CD4-positive, alpha-beta T cell treated with Interleukin-17A for 1 hour (primary cell): ENCODE data around the gene PHYHD1.

Source experiments
- DNase-seq: peaks from one replicate; pipeline ENCODE4 v3.0.0-alpha.2; 2020

PHYHD1 gene

GRCh38 chr9:128920381-128921058 lies at the start of gene PHYHD1:
PHYHD1 (plus strand) TSS chr9:128920982; CDS start chr9:128922324, 1,342 bp downstream.
- DNase-seq: no peak

- no peak for DNase-seq
Observed at GRCh38 chr9:128877852-128878251, 42.9 kb upstream of the PHYHD1 start.

- peak; percentile 98 for DNase-seq
Observed at GRCh38 chr9:128881884-128882676, 38.7 kb upstream of the PHYHD1 start, which contains the start of the genes KYAT1 and LRRC8A. KYAT1 (minus strand) TSS chr9:128881950; CDS start chr9:128845405, 36,545 bp downstream. LRRC8A (plus strand) TSS chr9:128882133; CDS start chr9:128907165, 25,032 bp downstream.

GRCh38 chr9:128882677-128883603 lies 37.8 kb upstream of the PHYHD1 start:
- no peak for DNase-seq

GRCh38 chr9:128884164-128884563 lies 36.6 kb upstream of the PHYHD1 start:
- no peak for DNase-seq

- DNase-seq: no peak
Observed at GRCh38 chr9:128885376-128885775, 35.4 kb upstream of the PHYHD1 start.

GRCh38 chr9:128885798-128886197 lies 35.0 kb upstream of the PHYHD1 start:
- DNase-seq: no peak

GRCh38 chr9:128886211-128886891 lies 34.4 kb upstream of the PHYHD1 start:
- no peak for DNase-seq

- no peak for DNase-seq
Observed at GRCh38 chr9:128887049-128887448, 33.7 kb upstream of the PHYHD1 start.

GRCh38 chr9:128887914-128888350 lies 32.9 kb upstream of the PHYHD1 start:
- no peak for DNase-seq

- DNase-seq: peak; percentile 20
Observed at GRCh38 chr9:128891321-128892220, 29.2 kb upstream of the PHYHD1 start.

- DNase-seq: peak; percentile 39
Observed at GRCh38 chr9:128892221-128892921, 28.4 kb upstream of the PHYHD1 start.

- no peak for DNase-seq
Observed at GRCh38 chr9:128893354-128893753, 27.4 kb upstream of the PHYHD1 start.

GRCh38 chr9:128894764-128895163 lies 26.0 kb upstream of the PHYHD1 start:
- peak; percentile 14 for DNase-seq

GRCh38 chr9:128895556-128895955 lies 25.2 kb upstream of the PHYHD1 start:
- DNase-seq: no peak

GRCh38 chr9:128898382-128898781 lies 22.4 kb upstream of the PHYHD1 start:
- no peak for DNase-seq

- no peak for DNase-seq
Observed at GRCh38 chr9:128898845-128899565, 21.8 kb upstream of the PHYHD1 start.

- peak; percentile 52 for DNase-seq
Observed at GRCh38 chr9:128899566-128900322, 21.0 kb upstream of the PHYHD1 start.

GRCh38 chr9:128901379-128901778 lies 19.4 kb upstream of the PHYHD1 start:
- no peak for DNase-seq
